Measurements from ENCODE around the gene ART5.

ART5 gene

GRCh38 chr11:3641701-3642070, at the start of gene ART5:
TSS of gene ART5 (minus strand) at chr11:3641992. CDS start at chr11:3641862, 130 bp downstream.
- no peak for DNase-seq (ENCODE audit: low read depth in 2 of 3, low spot score in 1 of 3)

- DNase-seq (ENCODE audit: low read depth in 2 of 3, low spot score in 1 of 3): no peak
Observed at GRCh38 chr11:3686751-3687150, 45.0 kb upstream of the ART5 start.

GRCh38 chr11:3685923-3686322, 44.1 kb upstream of the ART5 start:
- no peak for DNase-seq (ENCODE audit: low read depth in 2 of 3, low spot score in 1 of 3)

GRCh38 chr11:3684819-3685172, 43.0 kb upstream of the ART5 start:
- DNase-seq (ENCODE audit: low read depth in 2 of 3, low spot score in 1 of 3): no peak

GRCh38 chr11:3684129-3684818, 42.5 kb upstream of the ART5 start:
- DNase-seq (ENCODE audit: low read depth in 2 of 3, low spot score in 1 of 3): no peak

GRCh38 chr11:3683039-3683438, 41.2 kb upstream of the ART5 start:
- DNase-seq (ENCODE audit: low read depth in 2 of 3, low spot score in 1 of 3): no peak

- DNase-seq (ENCODE audit: low read depth in 2 of 3, low spot score in 1 of 3): no peak
Observed at GRCh38 chr11:3679077-3679476, 37.3 kb upstream of the ART5 start.

GRCh38 chr11:3675971-3676370, 34.2 kb upstream of the ART5 start:
- no peak for DNase-seq (ENCODE audit: low read depth in 2 of 3, low spot score in 1 of 3)

- DNase-seq (ENCODE audit: low read depth in 2 of 3, low spot score in 1 of 3): no peak
Observed at GRCh38 chr11:3674189-3674588, 32.4 kb upstream of the ART5 start.

GRCh38 chr11:3671334-3672254, 29.8 kb upstream of the ART5 start, which contains the start of gene CHRNA10:
TSS of gene CHRNA10 (minus strand) at chr11:3671384. CDS start at chr11:3671312, 72 bp downstream.
- DNase-seq (ENCODE audit: low read depth in 2 of 3, low spot score in 1 of 3): no peak

- no peak for DNase-seq (ENCODE audit: low read depth in 2 of 3, low spot score in 1 of 3)
Observed at GRCh38 chr11:3669742-3670183, 28.0 kb upstream of the ART5 start.

GRCh38 chr11:3669128-3669527, 27.3 kb upstream of the ART5 start:
- no peak for DNase-seq (ENCODE audit: low read depth in 2 of 3, low spot score in 1 of 3)

GRCh38 chr11:3667149-3668035, 25.6 kb upstream of the ART5 start:
- DNase-seq (ENCODE audit: low read depth in 2 of 3, low spot score in 1 of 3): no peak

- no peak for DNase-seq (ENCODE audit: low read depth in 2 of 3, low spot score in 1 of 3)
Observed at GRCh38 chr11:3666023-3666530, 24.3 kb upstream of the ART5 start.

GRCh38 chr11:3665336-3666022, 23.7 kb upstream of the ART5 start:
- DNase-seq (ENCODE audit: low read depth in 2 of 3, low spot score in 1 of 3): no peak

GRCh38 chr11:3664032-3664630, 22.3 kb upstream of the ART5 start:
- DNase-seq (ENCODE audit: low read depth in 2 of 3, low spot score in 1 of 3): no peak

- no peak for DNase-seq (ENCODE audit: low read depth in 2 of 3, low spot score in 1 of 3)
Observed at GRCh38 chr11:3662856-3663255, 21.1 kb upstream of the ART5 start.

GRCh38 chr11:3660960-3661359, 19.2 kb upstream of the ART5 start:
- DNase-seq (ENCODE audit: low read depth in 2 of 3, low spot score in 1 of 3): no peak

GRCh38 chr11:3659595-3660515, 18.1 kb upstream of the ART5 start:
- no peak for DNase-seq (ENCODE audit: low read depth in 2 of 3, low spot score in 1 of 3)

All from stimulated activated CD4-positive, alpha-beta T cell treated with anti-CD3 and anti-CD28 coated beads, Interleukin-12 subunit alpha, Interleukin-12 subunit beta, amount 100 ng/mL, for 48 hours (primary cell).